GM18520 (cell line): ENCODE measurements around the gene TFAP2E.

Source experiments
- ATAC-seq: cut with Tn5 transposase; IDR thresholded peaks from one replicate; pipeline ENCODE4 v1.9.1; 2021; ENCODE audit not compliant: unreplicated experiment

The TFAP2E gene

GRCh38 chr1:35640380-35641232, 67.5 kb downstream of the TFAP2E start:
- no peak for ATAC-seq

GRCh38 chr1:35641233-35641866, 68.2 kb downstream of the TFAP2E start, which contains the start of gene PSMB2:
Gene PSMB2 (minus strand): TSS chr1:35641526. CDS start chr1:35641432, 94 bp downstream.
- peak; percentile 72 for ATAC-seq

- no peak for ATAC-seq
Measured at GRCh38 chr1:35642471-35642955, 69.4 kb downstream of the TFAP2E start.

- ATAC-seq, result no peak
Measured at GRCh38 chr1:35644204-35644603, 71.1 kb downstream of the TFAP2E start.
